MM.1S (cell line): ENCODE measurements around the gene PTPRG.

Experiments used
- CTCF ChIP-seq: fragments of 300-600 bp; sonication (generic); IDR thresholded peaks from 2 replicates; pipeline ENCODE4 v1.5.1; 2016; ENCODE audit warnings: antibody characterized with exemption, low read length, mixed read lengths
- EZH2 ChIP-seq: fragments of 300-600 bp; sonication (generic); optimal IDR thresholded peaks from 2 replicates; pipeline ENCODE3; 2017; ENCODE audit warnings: low read depth, mild to moderate bottlenecking, antibody characterized with exemption, low read length, mixed read lengths

DNA sequence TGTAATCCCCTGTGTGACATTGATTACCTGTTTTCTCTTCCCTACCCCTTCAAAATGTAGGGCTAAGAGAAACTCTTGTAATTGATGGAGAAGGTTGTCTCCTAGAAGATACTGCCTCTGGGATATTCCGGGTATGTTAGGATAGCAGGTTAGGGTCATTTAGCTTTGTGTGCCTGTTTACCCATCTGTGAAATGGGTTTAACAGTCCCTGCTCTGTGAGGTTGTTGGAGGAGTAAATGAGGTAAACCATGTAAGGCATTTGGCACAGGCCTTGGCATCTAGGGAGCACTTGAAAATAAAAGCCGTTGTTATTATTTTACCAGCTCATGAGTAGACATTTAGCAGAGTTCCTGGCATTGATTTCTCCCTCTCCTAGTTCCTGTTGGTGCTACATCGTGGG lies 16.4 kb downstream of the PTPRG start:
- no peak for TF ChIP-seq CTCF
- no peak for TF ChIP-seq EZH2
